ENCODE results near the gene ANAPC1. TPM values are rescaled to one million over a fixed set of nuclear protein-coding genes. Genes with fewer than 3 reads are reported as not detected.

ANAPC1 gene
- total and polyA plus RNA-seq, 2 donors (not counting 1 experiment from before 2014, with no cell fraction given): 16.4 to 69.3 TPM

DNA sequence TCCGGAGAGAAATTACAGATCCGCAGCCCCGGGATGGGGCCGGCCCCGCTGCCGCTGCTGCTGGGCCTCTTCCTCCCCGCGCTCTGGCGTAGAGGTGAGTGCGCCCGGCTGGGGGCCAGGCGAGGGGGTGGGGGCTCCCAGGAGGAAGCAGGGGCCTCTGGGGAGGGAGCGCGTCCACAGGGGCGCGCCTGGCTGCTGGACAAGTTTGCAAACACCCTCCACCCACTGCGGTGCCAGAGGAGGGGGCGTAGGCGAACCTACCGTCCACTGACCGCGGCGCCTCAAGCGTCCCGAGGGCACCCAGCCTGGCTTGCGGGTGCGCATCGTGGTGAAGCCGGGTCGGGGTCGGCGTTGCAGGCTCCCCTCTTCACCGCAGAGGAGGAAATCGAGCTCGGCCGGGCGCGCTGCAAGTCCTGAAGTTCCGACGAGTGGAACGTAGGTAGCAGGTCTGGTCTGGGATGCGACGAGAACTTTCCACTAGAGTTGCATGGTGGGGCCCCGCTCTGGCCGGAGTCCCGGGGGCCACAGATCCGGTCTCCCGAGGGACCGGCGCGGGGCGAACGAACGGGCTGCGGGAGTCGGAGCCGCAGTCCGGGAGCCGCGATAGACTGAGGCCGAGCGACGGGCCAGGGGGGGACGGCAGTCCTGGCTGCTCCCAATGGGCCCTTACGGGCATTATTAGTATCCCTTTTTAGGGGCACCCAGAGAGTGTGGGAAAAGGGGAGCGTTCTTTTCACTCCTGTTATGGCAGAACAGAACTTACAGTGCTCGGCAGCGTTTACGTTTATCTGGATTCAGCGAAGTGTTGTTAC is 14.9 kb upstream of the ANAPC1 start:
- WGBS (ENCODE audit: insufficient coverage): 1% methylated on average over 67 of the region's 70 CpGs
- Histone ChIP-seq H3K27ac (ENCODE audit: low read length in 2 of 2) (no peak overlapping the region), H2AFZ (ENCODE audit: insufficient read depth, low read depth, low read length, poor library complexity, severe bottlenecking) (peak overlapping the region; percentile 84), H4K20me1 (ENCODE audit: control insufficient read depth, insufficient read depth, low read length, poor library complexity, severe bottlenecking) (no peaks in the 10 kb centered on the region), H3K27me3 (replicated peaks in 1 of 4; ENCODE audit: control extremely low read depth in 1 of 4, control insufficient read depth in 3 of 4, insufficient read depth in 4 of 4, low read length in 3 of 4) (peaks cover 0 to 47% (median 19%) of the 10 kb centered on the region in 4 experiments), H3K79me2 (ENCODE audit: control insufficient read depth, insufficient read depth, low read length) (no peaks in the 10 kb centered on the region), H3K4me2 (replicated peaks; ENCODE audit: low read depth, low read length, poor library complexity, severe bottlenecking) (peak overlapping the region; percentile 100), H3K4me3 (ENCODE audit: control extremely low read depth in 1 of 5, extremely low read depth in 1 of 5, insufficient read depth in 1 of 5, low read depth in 2 of 5, low read length in 4 of 5) (peak overlapping the region; percentile 33 to 74 (median 58)), H3K9me3 (ENCODE audit: control extremely low read depth in 1 of 3, control insufficient read depth in 2 of 3, insufficient read depth in 1 of 3, low read length in 2 of 3) (peaks cover 0 to 8% (median 0%) of the 10 kb centered on the region in 3 donors), H3K36me3 (replicated peaks in 1 of 2; ENCODE audit: control extremely low read depth in 1 of 2, control insufficient read depth in 1 of 2, extremely low read depth in 1 of 2, insufficient read depth in 2 of 2, low read length in 1 of 2) (no peaks in the 10 kb centered on the region), H3K9ac (ENCODE audit: low read length) (peak overlapping the region; percentile 70), H3K4me1 (ENCODE audit: control insufficient read depth in 2 of 2, insufficient read depth in 2 of 2, low read length in 2 of 2) (peaks cover 21 to 23% of the 10 kb centered on the region in 2 donors)
- intact Hi-C loops (cut with micrococcal nuclease): no loop called here
- Mint-ChIP-seq H3K4me1 (peaks cover 19% of the 10 kb centered on the region), H3K9me3 (ENCODE audit: insufficient read depth) (no peaks in the 10 kb centered on the region), H3K27ac (no peak overlapping the region), H3K27me3 (peaks cover 47% of the 10 kb centered on the region), H3K4me3 (peak overlapping the region; percentile 83)
- POLR2A ChIA-PET: interaction anchor here (0.6 kb wide), 1 partner anchor 156 kb away, joined by 8 read pairs; the partner anchor contains the start of gene TMEM87B
- TF ChIP-seq EZH2 (IDR thresholded peaks at IDR 0.05; ENCODE audit: borderline replicate concordance, insufficient read depth, low read depth, low read length, poor library complexity, severe bottlenecking) (peak; percentile 42), CTCF (IDR thresholded peaks at IDR 0.05) (no peak)
- CTCF ChIA-PET: interaction anchor here (0.6 to 1.8 kb wide), 4 partner anchors 9 to 149 kb away, joined by 3 to 7 read pairs (median 4); no protein-coding TSS in a partner anchor
- DNase-seq (peak; percentile 54), ATAC-seq (ENCODE audit: low read depth) (peak; percentile 34)
